Right cardiac atrium (tissue), 5 donors: Measurements from ENCODE around the gene ASIP. TPM values are rescaled to one million over a fixed set of nuclear protein-coding genes. Genes with fewer than 3 reads are reported as not detected.
"Not testable (repeated sequence)": the region's sequence is repeated elsewhere in the genome, so short reads cannot be mapped to it uniquely, and the experiment has no call there.

Experiments
- ATAC-seq, 2 donors: fragments of 200-7000 bp; cut with Tn5 transposase; one replicate each; pipeline versions ENCODE4 v1.8.0 to v1.9.1; 2020; ENCODE audit warnings: moderate library complexity in 2 of 2, mild to moderate bottlenecking in 1 of 2
- DNase-seq, 3 donors: peaks; one replicate each; pipeline ENCODE4 v3.0.0-alpha.2; 2020
- H3K27ac ChIP-seq: one replicate; pipeline ENCODE4 v1.5.1; 2013; ENCODE audit warnings: mild to moderate bottlenecking, low read length, control low read depth, moderate library complexity
- H3K27me3 ChIP-seq: one replicate; pipeline ENCODE4 v1.6.1; 2013; ENCODE audit not compliant: control insufficient read depth, insufficient read depth
- H3K4me1 ChIP-seq: one replicate; pipeline ENCODE4 v1.6.1; 2013; ENCODE audit warnings: low read length; ENCODE audit not compliant: control insufficient read depth, insufficient read depth
- H3K4me3 ChIP-seq: one replicate; pipeline ENCODE4 v1.5.1; 2013; ENCODE audit warnings: low read length, control low read depth
- H3K9me3 ChIP-seq: one replicate; pipeline ENCODE4 v1.6.1; 2013; ENCODE audit warnings: low read length; ENCODE audit not compliant: control insufficient read depth
- WGBS: extraction: QIAGEN DNeasy Blood & Tissue Kit; methylation state at CpG from one replicate; pipeline ENCODE4 v1.1.7; 2013; 5-methylcytosine and 5-hydroxymethylcytosine counted together
- intact Hi-C, 4 donors: fragments of 100-400 bp; cut with DNase I; formaldehyde crosslinking; loops; one replicate each; pipeline versions ENCODE4 v1.11.0 to v1.14.0; 2022 to 2023
- polyA plus RNA-seq: library from polyadenylated mRNA; stranded (reverse); fragments of 200-250 nt; gene quantifications from one replicate; pipeline ENCODE4 v1.2.3, GENCODE V29; 2013
- total RNA-seq, 4 donors: library from RNA; stranded (reverse); fragmentation: NEBNext Ultra II Directional; extraction: Animal tissue kit (Norgen Biotek cat#: 25700); gene quantifications; one replicate each; pipeline ENCODE4 v1.2.1, GENCODE V29; 2021
- donor health status: healthy with polysubstance abuse.
- donor health status: DM: no; HTN: yes; CAD: no.
- donor health status: DM: no; HTN: no; CAD: no.
- donor health status: DM: no; HTN: yes; CAD: no; lungs with severe emphysema.
- donor health status: DM: yes; HTN: yes; CAD: no.

The ASIP gene
- total and polyA plus RNA-seq, 5 donors, result 0.67 to 8.0 (median 2.8) TPM

- not testable (repeated sequence) for H3K9me3 ChIP-seq, ATAC-seq
Measured at GRCh38 chr20:34263468-34263867, 22.2 kb downstream of the ASIP start.

DNA sequence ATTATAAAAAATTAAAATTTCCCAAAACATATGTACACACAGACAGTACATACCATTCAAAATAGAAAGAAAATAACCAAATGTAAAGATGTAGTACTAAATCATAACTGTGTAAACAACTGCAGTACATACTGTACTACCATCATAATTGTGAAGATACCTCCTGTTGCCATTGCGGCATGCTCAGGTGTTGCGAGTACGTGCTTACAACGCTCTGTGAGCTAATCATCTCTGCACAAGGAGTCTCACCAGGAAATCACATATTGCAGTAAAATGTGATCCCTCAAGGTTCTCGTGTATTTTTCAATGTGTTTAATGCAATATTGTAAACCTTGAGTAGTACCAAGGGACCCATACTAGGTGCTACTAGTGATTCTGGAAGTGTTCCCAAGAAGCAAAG, 22.9 kb downstream of the ASIP start:
- 95% methylated on average over 5 of the region's 5 CpGs for WGBS
- Histone ChIP-seq H3K4me3 (no peak overlapping the region), H3K27me3 (no peaks in the 10 kb centered on the region), H3K4me1 (peaks cover 5% of the 10 kb centered on the region), H3K9me3 (no peaks in the 10 kb centered on the region), H3K27ac (no peak overlapping the region)
- DNase-seq (no peak), ATAC-seq (no peak)
- intact Hi-C loops, result no loop called here

More at GRCh38 chr20:34263468-34263867, 22.2 kb downstream of the ASIP start:
- H3K4me1 ChIP-seq, H3K27ac ChIP-seq, H3K27me3 ChIP-seq, intact Hi-C loops, H3K4me3 ChIP-seq, DNase-seq: not testable (repeated sequence)
- WGBS, result 99% methylated on average over 8 of the region's 8 CpGs

DNA sequence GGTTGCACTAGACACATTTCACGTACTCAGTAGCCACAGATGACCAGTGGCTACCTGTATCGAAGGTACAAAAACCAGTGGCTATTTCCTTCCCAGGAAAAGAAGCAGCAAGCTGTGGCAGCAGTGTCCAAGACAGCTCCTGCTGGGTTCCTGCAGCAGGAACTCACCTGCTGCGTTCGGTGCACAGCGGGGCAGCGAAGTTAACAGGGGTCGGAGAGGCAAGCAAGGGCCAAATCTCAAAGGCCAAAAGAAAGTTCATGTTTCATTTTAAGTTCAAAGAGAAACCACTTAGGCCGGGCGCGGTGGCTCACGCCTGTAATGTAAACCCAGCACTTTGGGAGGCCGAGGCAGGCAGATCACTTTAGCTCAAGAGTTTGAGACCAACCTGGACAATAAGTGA, 26.9 kb downstream of the ASIP start:
- no peak overlapping the region for H3K27ac ChIP-seq
- intact Hi-C loops, result no loop called here
- no peak for DNase-seq
- no peaks in the 10 kb centered on the region for H3K27me3 ChIP-seq
- peaks cover 4% of the 10 kb centered on the region for H3K4me1 ChIP-seq
- H3K9me3 ChIP-seq, result no peaks in the 10 kb centered on the region
- ATAC-seq, result no peak
- 97% methylated on average over 12 of the region's 12 CpGs for WGBS
- no peak overlapping the region for H3K4me3 ChIP-seq

- ATAC-seq (peak; percentile 81 to 83), DNase-seq (peak; percentile 35 to 69 (median 68))
- Histone ChIP-seq H3K4me1 (peaks cover 4% of the 10 kb centered on the region), H3K27me3 (no peaks in the 10 kb centered on the region), H3K4me3 (peak overlapping the region; percentile 1), H3K9me3 (no peaks in the 10 kb centered on the region), H3K27ac (no peak overlapping the region)
- 11% methylated on average over 58 of the region's 58 CpGs for WGBS
- intact Hi-C loops, result no loop called here
Measured at GRCh38 chr20:34268851-34269636, 27.8 kb downstream of the ASIP start.

DNA sequence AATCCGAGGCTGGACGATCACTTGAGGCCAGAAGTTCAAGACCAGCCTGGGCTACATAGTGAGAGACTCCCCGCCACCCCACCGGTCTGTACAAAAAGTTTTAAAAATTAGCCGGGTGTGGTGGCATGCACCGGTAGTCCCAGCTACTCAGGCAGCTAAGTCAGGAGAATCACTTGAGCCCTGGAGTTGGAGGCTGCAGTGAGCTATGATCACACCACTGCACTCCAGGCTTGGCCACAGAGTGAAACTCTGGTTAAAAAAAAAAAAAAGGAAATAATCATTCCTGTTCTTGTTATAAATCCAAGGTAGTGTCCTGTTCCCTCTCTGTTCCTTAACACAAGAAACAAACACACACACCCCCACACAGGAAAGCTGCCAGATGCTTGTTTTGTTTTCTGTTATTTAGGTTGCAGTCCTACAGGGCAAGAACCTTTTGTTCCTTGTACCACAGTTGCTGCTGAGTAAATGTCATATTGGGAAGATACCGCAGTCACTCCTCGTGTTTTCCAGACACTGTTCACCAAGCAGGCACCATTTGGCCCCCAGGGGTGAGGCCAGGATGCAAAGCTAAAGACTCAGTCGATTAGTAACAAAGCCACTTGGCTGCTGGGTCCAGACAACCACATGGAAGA, 28.9 kb downstream of the ASIP start:
- ATAC-seq (peak in 1 of 2 donors; percentile 30), DNase-seq (peak in 1 of 3 donors; percentile 53)
- Histone ChIP-seq H3K9me3 (no peaks in the 10 kb centered on the region), H3K4me1 (peaks cover 4% of the 10 kb centered on the region), H3K27me3 (no peaks in the 10 kb centered on the region), H3K27ac (peak overlapping the region; percentile 82), H3K4me3 (no peak overlapping the region)
- WGBS, result 69% methylated on average over 9 of the region's 9 CpGs
- intact Hi-C loops, result no loop called here

- Histone ChIP-seq H3K27me3 (no peaks in the 10 kb centered on the region), H3K9me3 (no peaks in the 10 kb centered on the region), H3K27ac (no peak overlapping the region), H3K4me1 (peaks cover 4% of the 10 kb centered on the region), H3K4me3 (no peak overlapping the region)
- WGBS, result 78% methylated on average over 2 of the region's 2 CpGs
- ATAC-seq, result no peak
- no peak for DNase-seq
- intact Hi-C loops, result no loop called here
Measured at GRCh38 chr20:34271956-34272355, 30.7 kb downstream of the ASIP start.

GRCh38 chr20:34274694-34275093, 33.5 kb downstream of the ASIP start:
- no peak overlapping the region for H3K27ac ChIP-seq
- H3K4me3 ChIP-seq, result no peak overlapping the region
- peaks cover 4% of the 10 kb centered on the region for H3K4me1 ChIP-seq
- ATAC-seq (no peak), DNase-seq (no peak)
- WGBS, result 96% methylated on average over 7 of the region's 7 CpGs
- no peaks in the 10 kb centered on the region for H3K27me3 ChIP-seq
- intact Hi-C loops, result no loop called here
- no peaks in the 10 kb centered on the region for H3K9me3 ChIP-seq

GRCh38 chr20:34281177-34281576, 40.0 kb downstream of the ASIP start:
- Histone ChIP-seq H3K9me3 (no peaks in the 10 kb centered on the region), H3K4me3 (no peak overlapping the region), H3K4me1 (no peaks in the 10 kb centered on the region), H3K27me3 (no peaks in the 10 kb centered on the region), H3K27ac (no peak overlapping the region)
- DNase-seq, result no peak
- intact Hi-C loops, result no loop called here
- ATAC-seq, result no peak
- 87% methylated on average over 3 of the region's 3 CpGs for WGBS

DNA sequence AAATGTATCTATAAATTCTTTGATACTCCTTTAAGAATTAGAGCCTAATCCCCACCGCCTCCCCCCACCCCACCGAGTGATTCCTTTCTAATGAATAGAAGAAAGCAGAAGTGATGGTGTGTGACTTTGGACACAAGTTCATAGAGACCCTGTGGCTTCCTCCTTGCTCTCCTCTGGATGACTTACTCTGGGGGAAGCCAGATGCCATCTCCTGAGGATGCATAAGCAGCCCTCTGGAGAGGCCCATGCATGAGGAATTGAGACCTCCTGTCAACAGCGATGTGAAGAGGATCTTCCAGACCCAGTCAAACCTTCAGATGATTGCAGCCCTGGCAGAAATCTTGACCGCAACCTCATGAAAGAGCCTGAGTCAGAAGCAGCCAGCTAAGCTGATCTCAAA, 40.8 kb downstream of the ASIP start:
- ATAC-seq (no peak), DNase-seq (no peak)
- WGBS, result 90% methylated on average over 4 of the region's 4 CpGs
- H3K27me3 ChIP-seq, result no peaks in the 10 kb centered on the region
- no peaks in the 10 kb centered on the region for H3K9me3 ChIP-seq
- H3K27ac ChIP-seq, result no peak overlapping the region
- intact Hi-C loops, result no loop called here
- H3K4me1 ChIP-seq, result no peaks in the 10 kb centered on the region
- no peak overlapping the region for H3K4me3 ChIP-seq

DNA sequence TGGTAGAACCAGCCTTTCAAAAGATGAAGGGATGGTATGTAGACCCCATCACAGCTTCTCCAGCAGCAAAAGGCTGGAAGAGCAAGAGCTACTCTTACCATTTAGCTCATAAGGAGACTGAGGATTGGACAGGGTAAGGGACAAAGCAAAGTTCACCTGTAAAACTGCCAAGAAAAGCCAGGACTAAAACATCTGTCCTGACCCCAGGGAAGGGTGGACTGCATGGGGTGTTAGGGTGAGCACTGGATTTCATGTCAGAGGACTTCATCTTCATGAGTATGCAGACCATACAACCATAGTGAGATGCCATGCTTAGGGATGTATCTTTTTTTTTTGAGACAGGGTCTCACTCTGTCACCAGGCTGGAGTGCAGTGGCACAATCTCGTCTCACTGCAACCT, 42.6 kb downstream of the ASIP start:
- ATAC-seq (no peak), DNase-seq (no peak)
- H3K9me3 ChIP-seq, result no peaks in the 10 kb centered on the region
- H3K27me3 ChIP-seq, result no peaks in the 10 kb centered on the region
- no peaks in the 10 kb centered on the region for H3K4me1 ChIP-seq
- no peak overlapping the region for H3K4me3 ChIP-seq
- 96% methylated on average over 1 of the region's 1 CpG for WGBS
- intact Hi-C loops, result no loop called here
- H3K27ac ChIP-seq, result no peak overlapping the region

DNA sequence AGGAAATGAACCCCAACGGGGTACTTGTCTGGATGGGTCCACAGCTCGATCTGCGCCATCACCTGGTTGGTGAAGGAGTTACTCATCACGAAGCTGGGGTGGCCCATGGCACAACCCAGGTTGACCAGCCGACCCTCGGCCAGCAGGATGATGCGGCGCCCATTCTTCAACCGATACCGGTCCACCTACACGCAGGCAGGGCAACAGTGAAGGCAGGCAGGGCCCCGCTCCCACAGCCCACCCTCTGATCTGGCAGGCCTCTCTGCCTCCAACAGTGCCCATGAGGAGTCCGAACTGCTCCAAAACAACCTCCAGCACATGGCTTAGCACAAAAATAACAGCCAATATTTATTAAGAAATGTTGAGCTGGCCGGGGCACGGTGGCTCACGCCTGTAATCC, 44.2 kb downstream of the ASIP start:
- H3K9me3 ChIP-seq, result no peaks in the 10 kb centered on the region
- H3K4me1 ChIP-seq, result no peaks in the 10 kb centered on the region
- ATAC-seq (no peak), DNase-seq (no peak)
- intact Hi-C loops, result no loop called here
- no peak overlapping the region for H3K27ac ChIP-seq
- 95% methylated on average over 16 of the region's 16 CpGs for WGBS
- H3K4me3 ChIP-seq, result no peak overlapping the region
- no peaks in the 10 kb centered on the region for H3K27me3 ChIP-seq
